NCI-H82 treated with DMSO at 0.1 percent for 48 hours (cell line): ENCODE measurements around the gene ZDHHC15.
"Not testable (repeated sequence)": the region's sequence is repeated elsewhere in the genome, so short reads cannot be mapped to it uniquely, and the experiment has no call there.

Source experiments
- DNase-seq: peaks from one replicate; lab custom pipeline; 2025; ENCODE audit not compliant: unreplicated experiment; lab: John Stamatoyannopoulos, UW

The ZDHHC15 gene

GRCh38 chrX:75522565-75523431 is at the start of gene ZDHHC15:
ZDHHC15 (minus strand) TSS chrX:75523037; CDS start chrX:75523024, 13 bp downstream.
- no peak for DNase-seq

- not testable (repeated sequence) for DNase-seq
These were observed 37.7 kb upstream of the ZDHHC15 start for GRCh38 chrX:75560544-75560943.

- DNase-seq = no peak
These were observed 24.9 kb upstream of the ZDHHC15 start for GRCh38 chrX:75547783-75548182.

GRCh38 chrX:75546724-75547511 is 24.1 kb upstream of the ZDHHC15 start:
- DNase-seq = no peak

GRCh38 chrX:75544786-75545185 is 21.9 kb upstream of the ZDHHC15 start:
- DNase-seq = no peak

GRCh38 chrX:75483933-75484332 is 38.9 kb downstream of the ZDHHC15 start:
- DNase-seq = no peak

- not testable (repeated sequence) for DNase-seq
These were observed 61.1 kb downstream of the ZDHHC15 start for GRCh38 chrX:75461780-75462179.

- DNase-seq = no peak
These were observed 101.1 kb downstream of the ZDHHC15 start for GRCh38 chrX:75421688-75422230.

GRCh38 chrX:75407153-75407552 is 115.7 kb downstream of the ZDHHC15 start:
- not testable (repeated sequence) for DNase-seq

GRCh38 chrX:75390470-75390869 is 132.4 kb downstream of the ZDHHC15 start:
- DNase-seq = no peak

GRCh38 chrX:75369721-75370120 is 153.1 kb downstream of the ZDHHC15 start:
- no peak for DNase-seq

- DNase-seq = no peak
These were observed 156.0 kb downstream of the ZDHHC15 start for GRCh38 chrX:75366861-75367260.

- DNase-seq = no peak
These were observed 157.4 kb downstream of the ZDHHC15 start for GRCh38 chrX:75365243-75365975.

- no peak for DNase-seq
These were observed 161.0 kb downstream of the ZDHHC15 start for GRCh38 chrX:75361788-75362187.

- DNase-seq = not testable (repeated sequence)
These were observed 174.2 kb downstream of the ZDHHC15 start for GRCh38 chrX:75348601-75349000.

GRCh38 chrX:75337525-75337924 is 185.3 kb downstream of the ZDHHC15 start:
- no peak for DNase-seq

GRCh38 chrX:75335127-75335458 is 187.7 kb downstream of the ZDHHC15 start:
- no peak for DNase-seq

- not testable (repeated sequence) for DNase-seq
These were observed 188.3 kb downstream of the ZDHHC15 start for GRCh38 chrX:75334407-75335126.

- DNase-seq = no peak
These were observed 195.2 kb downstream of the ZDHHC15 start for GRCh38 chrX:75327607-75328006.
